Measurements from ENCODE around the gene CMTM5. TPM values are rescaled to one million over a fixed set of nuclear protein-coding genes. Genes with fewer than 3 reads are reported as not detected.
"Not testable (repeated sequence)": the region's sequence is repeated elsewhere in the genome, so short reads cannot be mapped to it uniquely, and the experiment has no call there.

CMTM5 gene
- total RNA-seq, 6 donors from 2014 or later, result 0.47 to 3.1 (median 2.3) TPM; not detected in 2

DNA sequence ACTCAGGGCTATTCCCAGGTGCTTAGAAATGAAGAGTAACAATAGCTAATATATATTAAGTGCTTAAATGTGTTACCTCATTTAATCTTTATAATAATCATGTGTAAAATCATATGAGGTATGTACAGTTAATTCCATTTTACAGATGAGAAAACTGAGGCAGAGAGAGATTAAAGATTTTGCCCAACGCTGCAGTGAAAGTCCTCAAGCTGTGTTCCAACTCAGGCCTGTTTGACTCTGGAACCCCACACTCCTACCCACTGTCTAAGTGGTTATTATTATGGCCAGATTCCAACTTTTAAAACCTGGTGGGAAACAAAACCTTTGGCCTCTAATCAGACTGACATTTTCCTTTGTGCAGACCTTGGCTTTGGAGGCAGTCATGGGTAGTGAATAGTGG, 10.2 kb downstream of the CMTM5 start:
- H3K9me3 ChIP-seq, result no peaks in the 10 kb centered on the region
- H3K27me3 ChIP-seq, result no peaks in the 10 kb centered on the region
- TF ChIP-seq, protein P1, sequence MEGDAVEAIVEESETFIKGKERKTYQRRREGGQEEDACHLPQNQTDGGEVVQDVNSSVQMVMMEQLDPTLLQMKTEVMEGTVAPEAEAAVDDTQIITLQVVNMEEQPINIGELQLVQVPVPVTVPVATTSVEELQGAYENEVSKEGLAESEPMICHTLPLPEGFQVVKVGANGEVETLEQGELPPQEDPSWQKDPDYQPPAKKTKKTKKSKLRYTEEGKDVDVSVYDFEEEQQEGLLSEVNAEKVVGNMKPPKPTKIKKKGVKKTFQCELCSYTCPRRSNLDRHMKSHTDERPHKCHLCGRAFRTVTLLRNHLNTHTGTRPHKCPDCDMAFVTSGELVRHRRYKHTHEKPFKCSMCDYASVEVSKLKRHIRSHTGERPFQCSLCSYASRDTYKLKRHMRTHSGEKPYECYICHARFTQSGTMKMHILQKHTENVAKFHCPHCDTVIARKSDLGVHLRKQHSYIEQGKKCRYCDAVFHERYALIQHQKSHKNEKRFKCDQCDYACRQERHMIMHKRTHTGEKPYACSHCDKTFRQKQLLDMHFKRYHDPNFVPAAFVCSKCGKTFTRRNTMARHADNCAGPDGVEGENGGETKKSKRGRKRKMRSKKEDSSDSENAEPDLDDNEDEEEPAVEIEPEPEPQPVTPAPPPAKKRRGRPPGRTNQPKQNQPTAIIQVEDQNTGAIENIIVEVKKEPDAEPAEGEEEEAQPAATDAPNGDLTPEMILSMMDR (IDR thresholded peaks at IDR 0.05), result no peak
- no peak for TF ChIP-seq POLR2A (IDR thresholded peaks at IDR 0.05)
- TF ChIP-seq EP300 (IDR thresholded peaks at IDR 0.05), result no peak
- TF ChIP-seq POLR2AphosphoS5 (IDR thresholded peaks at IDR 0.05), result no peak
- no peak overlapping the region for H3K27ac ChIP-seq
- WGBS, 2 donors, result 88 to 90% methylated on average over 1 of the region's 1 CpG
- H3K36me3 ChIP-seq, result no peaks in the 10 kb centered on the region
- DNase-seq (no peak), ATAC-seq (ENCODE audit: low FRiP score in 2 of 2) (no peak)
- no peaks in the 10 kb centered on the region for H3K4me1 ChIP-seq
- no peak overlapping the region for H3K4me3 ChIP-seq

- Histone ChIP-seq H3K27me3 (no peaks in the 10 kb centered on the region), H3K4me3 (no peak overlapping the region), H3K36me3 (no peaks in the 10 kb centered on the region), H3K9me3 (no peaks in the 10 kb centered on the region), H3K4me1 (no peaks in the 10 kb centered on the region), H3K27ac (no peak overlapping the region)
- no peak for ATAC-seq (ENCODE audit: low FRiP score in 2 of 2)
- TF ChIP-seq, protein P1 (IDR thresholded peaks at IDR 0.05), result no peak
- TF ChIP-seq EP300 (IDR thresholded peaks at IDR 0.05) (no peak), POLR2AphosphoS5 (IDR thresholded peaks at IDR 0.05) (no peak), POLR2A (IDR thresholded peaks at IDR 0.05) (no peak)
- WGBS, 2 donors, result 74 to 78% methylated on average over 21 to 25 of the region's 26 CpGs
- no peak for DNase-seq
Measured at GRCh38 chr14:23387916-23388882, 11.4 kb downstream of the CMTM5 start.

GRCh38 chr14:23388996-23389395, 12.2 kb downstream of the CMTM5 start:
- Histone ChIP-seq H3K4me1 (no peaks in the 10 kb centered on the region), H3K36me3 (no peaks in the 10 kb centered on the region), H3K4me3 (no peak overlapping the region), H3K9me3 (no peaks in the 10 kb centered on the region), H3K27me3 (no peaks in the 10 kb centered on the region), H3K27ac (no peak overlapping the region)
- no peak for TF ChIP-seq EP300 (IDR thresholded peaks at IDR 0.05)
- TF ChIP-seq, protein P1 (IDR thresholded peaks at IDR 0.05), result no peak
- TF ChIP-seq POLR2A (IDR thresholded peaks at IDR 0.05), result no peak
- no peak for DNase-seq
- no peak for ATAC-seq (ENCODE audit: low FRiP score in 2 of 2)
- WGBS, 2 donors, result 90% methylated on average over 6 to 7 of the region's 8 CpGs

GRCh38 chr14:23389396-23389795, 12.6 kb downstream of the CMTM5 start:
- TF ChIP-seq POLR2AphosphoS5 (IDR thresholded peaks at IDR 0.05) (no peak), EP300 (IDR thresholded peaks at IDR 0.05) (no peak), POLR2A (IDR thresholded peaks at IDR 0.05) (no peak)
- TF ChIP-seq, protein P1 (IDR thresholded peaks at IDR 0.05), result no peak
- Histone ChIP-seq H3K4me1 (no peaks in the 10 kb centered on the region), H3K27ac (no peak overlapping the region), H3K9me3 (no peaks in the 10 kb centered on the region), H3K27me3 (no peaks in the 10 kb centered on the region), H3K4me3 (no peak overlapping the region), H3K36me3 (no peaks in the 10 kb centered on the region)
- 64 to 77% methylated on average over 8 to 12 of the region's 12 CpGs for WGBS, 2 donors
- no peak for ATAC-seq (ENCODE audit: low FRiP score in 2 of 2)
- DNase-seq, result no peak

- H3K27me3 ChIP-seq; H3K27ac ChIP-seq; DNase-seq; H3K36me3 ChIP-seq; H3K4me3 ChIP-seq; H3K9me3 ChIP-seq; ATAC-seq (ENCODE audit: low FRiP score in 2 of 2); H3K4me1 ChIP-seq: not testable (repeated sequence)
- 81 to 93% methylated on average over 4 to 5 of the region's 19 CpGs for WGBS, 2 donors
Measured at GRCh38 chr14:23389871-23390270, 13.0 kb downstream of the CMTM5 start.

All from upper lobe of left lung (tissue), 6 donors.